GM19238 (cell line): ENCODE results near the gene AP3M1.

ENCODE experiments used
- DNase-seq: peaks from one replicate; pipeline ENCODE4 v3.0.0; 2011; ENCODE audit warnings: low spot score; ENCODE audit not compliant: insufficient read length

AP3M1 gene

DNA sequence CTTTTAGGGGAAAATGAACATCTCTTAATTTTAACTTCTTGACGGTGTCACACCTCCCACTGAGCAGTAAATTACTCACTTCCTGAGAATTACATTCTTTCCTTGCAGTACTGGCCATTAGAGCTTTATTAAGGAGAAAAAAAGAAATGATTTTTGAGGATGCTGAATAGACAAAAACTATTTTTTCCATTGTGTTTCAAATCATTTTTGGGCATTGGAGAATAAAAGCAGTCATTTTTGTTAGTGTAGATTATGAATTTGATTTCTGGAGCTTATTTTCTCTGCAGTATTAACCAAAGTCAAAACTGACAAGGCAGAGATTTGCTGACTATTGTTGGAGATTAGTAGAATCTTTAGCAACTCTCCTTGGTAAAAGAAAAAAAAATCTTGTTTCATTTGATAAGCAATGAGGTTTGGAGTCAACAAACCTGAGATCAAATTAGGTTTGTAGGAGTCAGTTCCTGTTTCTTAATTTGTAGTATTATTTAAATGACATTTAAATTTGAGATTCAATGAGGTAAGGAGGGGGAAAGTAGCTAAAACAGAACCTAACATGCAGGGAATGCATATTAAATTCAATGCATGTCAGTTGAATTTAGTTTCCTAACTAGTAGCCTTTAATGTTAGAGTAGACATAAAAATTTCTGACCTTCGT lies 70.6 kb downstream of the AP3M1 start:
- DNase-seq = no peak

DNA sequence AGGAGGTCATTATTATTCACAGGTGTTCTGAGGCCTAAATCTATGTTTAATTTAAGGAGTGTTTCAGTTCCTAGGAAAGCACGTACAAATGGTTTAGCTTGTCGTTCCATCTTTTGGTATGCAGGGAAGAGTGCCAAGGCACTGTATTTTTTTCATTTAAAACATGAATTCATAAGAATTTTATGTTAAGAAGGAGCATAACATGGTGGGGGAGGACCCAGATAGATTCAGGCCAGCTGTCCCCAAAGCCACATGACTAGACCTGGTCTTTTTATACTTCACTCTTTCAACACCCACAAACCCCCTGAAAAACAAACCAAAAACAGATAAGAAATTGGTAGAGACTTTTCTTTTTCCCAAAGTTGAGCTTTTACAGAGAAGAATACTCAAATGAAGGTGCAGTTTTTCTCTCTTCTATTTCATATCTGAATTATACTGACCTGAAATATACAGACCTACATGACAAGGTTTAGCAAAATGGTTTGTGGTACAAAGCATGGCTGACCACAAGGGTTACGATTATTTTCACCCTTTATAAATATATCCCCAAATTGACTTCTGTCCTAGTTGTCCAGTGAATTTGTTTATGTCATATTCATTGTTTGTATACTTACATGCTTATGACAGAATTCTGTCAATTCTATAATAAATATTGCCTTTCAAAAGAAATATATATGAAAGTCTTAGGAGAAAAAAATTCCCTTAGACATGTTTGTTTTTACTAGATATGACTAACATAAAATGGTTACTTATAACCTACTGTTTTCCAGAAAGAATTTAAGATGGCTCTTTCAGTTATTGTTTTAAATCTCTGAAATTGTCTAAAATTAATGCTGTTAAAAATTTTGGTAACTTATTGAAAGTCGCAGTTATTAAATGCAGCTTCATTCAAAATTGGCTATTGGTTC lies 71.3 kb downstream of the AP3M1 start:
- DNase-seq = no peak

DNA sequence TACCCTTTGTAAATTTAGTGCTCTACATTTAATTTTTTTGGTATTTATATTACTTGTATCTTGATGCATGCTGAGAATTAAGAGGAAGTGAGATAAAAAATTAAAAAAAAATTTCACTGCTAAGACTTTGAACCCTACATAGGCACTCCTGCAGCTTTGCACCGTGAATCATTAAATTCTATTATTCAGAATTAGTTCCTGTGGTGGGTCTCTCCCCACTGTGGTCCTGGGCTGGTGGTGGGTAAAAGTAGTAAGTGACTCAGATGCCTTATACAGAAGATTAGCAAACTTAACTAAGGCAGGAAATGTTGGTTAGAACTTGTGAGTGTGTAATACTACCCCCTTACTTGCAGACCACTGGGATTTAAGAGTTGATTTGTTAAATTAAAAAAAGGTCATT lies 72.6 kb downstream of the AP3M1 start:
- no peak for DNase-seq

DNA sequence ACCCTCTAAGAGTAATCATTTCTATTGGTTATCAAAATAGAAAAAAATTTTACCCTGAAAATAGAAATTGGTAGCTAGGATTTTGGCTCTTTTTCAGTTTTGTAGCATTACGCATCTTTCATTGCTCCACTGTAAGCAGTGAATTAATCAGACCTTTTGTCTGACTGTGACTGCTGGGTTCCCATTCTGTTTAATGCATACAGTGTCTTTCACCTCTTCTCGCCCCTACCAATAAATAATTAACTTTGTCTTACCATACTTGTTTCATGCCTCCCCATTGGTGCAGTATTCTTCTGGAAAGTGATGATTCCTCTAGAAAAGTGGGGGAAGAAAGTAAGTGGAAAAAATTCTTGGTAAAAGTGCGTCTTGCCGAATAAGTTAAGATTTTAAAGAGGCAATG lies 73.2 kb downstream of the AP3M1 start:
- DNase-seq = no peak

DNA sequence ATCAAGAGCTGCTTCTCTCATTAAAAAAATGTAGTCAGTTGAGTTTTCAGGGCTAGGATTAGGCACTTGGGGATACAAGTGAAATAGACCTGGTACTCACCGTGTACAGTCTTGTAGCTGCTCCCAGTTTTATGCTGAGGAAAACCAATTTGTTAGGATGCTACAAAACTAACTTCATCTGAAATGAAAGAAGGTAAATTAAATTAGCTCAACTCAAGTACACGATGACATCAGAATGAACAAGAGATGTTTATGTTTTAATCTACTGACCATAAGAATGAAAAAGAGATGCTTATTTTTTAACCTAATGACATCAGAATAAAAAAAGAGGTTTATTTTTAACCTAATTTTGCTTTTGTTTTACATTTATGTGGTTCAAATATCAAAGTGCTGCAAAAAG lies 73.7 kb downstream of the AP3M1 start:
- no peak for DNase-seq

DNA sequence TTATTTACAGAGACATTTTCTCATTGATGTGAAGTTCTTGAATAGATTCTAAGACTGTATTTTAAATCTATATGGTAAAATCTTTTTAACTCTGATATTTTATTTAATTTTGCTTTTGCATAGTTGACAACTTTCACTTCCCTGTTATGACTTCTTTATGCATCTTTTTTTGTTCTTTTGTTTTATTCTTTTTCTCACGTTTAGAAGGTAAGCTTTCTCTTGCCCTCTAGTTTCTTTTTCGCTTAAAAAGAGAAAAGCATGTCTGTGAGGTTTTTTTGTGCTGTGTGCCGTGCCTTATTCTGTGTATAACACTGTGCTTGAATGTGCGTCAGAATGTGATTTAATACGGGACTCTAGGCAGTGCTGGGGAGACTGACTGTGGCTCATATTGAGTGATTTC lies 74.7 kb downstream of the AP3M1 start:
- DNase-seq = no peak

DNA sequence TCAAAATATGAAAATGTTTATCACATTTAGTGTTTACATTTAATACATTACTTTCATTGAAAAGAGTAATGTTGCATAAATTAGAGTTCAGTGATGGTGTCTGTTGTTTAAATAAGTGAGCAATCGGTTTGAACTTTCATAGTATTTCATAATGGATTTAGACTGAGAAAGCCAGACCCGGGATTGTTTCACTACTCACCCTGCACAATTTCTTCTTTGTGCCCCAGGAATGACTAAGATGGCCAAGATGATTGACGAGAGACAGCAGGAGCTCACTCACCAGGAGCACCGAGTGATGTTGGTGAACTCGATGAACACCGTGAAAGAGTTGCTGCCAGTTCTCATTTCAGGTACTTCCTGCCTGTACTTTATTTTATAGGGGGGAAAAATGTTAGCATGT lies 78.1 kb downstream of the AP3M1 start:
- no peak for DNase-seq

DNA sequence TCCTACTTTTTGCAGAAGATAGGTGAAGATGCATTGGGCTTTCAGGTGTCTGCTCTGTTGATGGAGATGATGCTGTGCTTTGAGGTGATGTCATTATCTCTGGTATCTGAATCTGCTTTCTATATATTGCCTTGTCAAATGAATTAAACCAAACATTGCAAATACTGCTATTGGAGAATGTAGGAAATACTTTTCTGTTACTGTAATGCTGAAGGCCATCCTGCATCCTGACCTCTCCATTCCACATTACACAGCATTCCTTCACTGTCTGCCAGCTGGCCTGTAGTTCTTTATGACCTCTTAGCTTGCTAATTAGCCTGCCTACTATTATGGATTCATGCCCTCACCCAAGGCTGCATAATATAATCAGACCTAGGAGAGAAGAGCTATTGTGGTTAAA lies 79.5 kb downstream of the AP3M1 start:
- DNase-seq = no peak
